Spleen (tissue), 7 donors: Measurements from ENCODE around the gene TMEM61.

Source experiments
- CTCF ChIP-seq, 11 experiments: fragments of 200-600 bp in 7 of 11; fragments of 450-650 bp in 4 of 11; sonication (generic) in 4 of 11; IDR thresholded peaks in 8 of 11; conservative IDR thresholded peaks in 3 of 11; 1 replicate in 7 of 11; 2 replicates in 4 of 11; pipeline versions ENCODE4 v1.4.0 to v1.8.0; 2016 to 2021; ENCODE audit warnings: antibody characterized with exemption in 11 of 11, inconsistent platforms in 4 of 11, mild to moderate bottlenecking in 1 of 11
- POLR2A ChIP-seq, 3 donors: fragments of 450-650 bp; IDR thresholded peaks; one replicate each; pipeline ENCODE4 v1.5.1; 2017; ENCODE audit warnings: antibody characterized with exemption in 3 of 3, mild to moderate bottlenecking in 1 of 3
- POLR2AphosphoS5 ChIP-seq, 3 donors: sonication (generic); formaldehyde crosslinking; IDR thresholded peaks; one replicate each; pipeline ENCODE4 v1.5.1; 2017; ENCODE audit warnings: antibody characterized with exemption in 3 of 3
- donor health status: DM: no; HTN: no; CAD: no; lungs with moderate emphysema.
- donor health status: DM: no; HTN: no; CAD: no.
- donor health status: DM: no; HTN: no; CAD: no.

DNA sequence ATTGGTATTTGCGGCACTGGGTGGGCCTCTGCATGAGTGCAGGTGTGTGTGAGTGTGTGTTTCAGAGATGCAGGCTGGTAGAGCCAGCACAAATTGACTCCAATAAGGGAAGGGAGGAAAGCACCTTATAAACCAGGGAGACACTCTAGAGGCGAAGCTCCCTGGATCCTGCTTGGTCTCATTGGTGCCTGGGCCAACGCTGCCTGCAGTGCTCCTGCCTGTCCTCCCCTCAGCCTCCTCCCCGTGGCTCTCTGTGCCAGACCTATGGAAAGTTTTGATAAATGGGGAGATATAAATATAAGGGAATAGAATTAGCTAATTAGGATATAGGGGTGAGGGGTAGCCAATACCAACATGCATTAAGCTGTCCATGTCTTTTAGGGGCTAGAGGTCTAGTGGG is 20.9 kb downstream of the TMEM61 start:
- TF ChIP-seq CTCF (IDR thresholded peaks at IDR 0.05 in 8 of 11, conservative IDR thresholded peaks at IDR 0.05 in 3 of 11): no peak
- no peak for TF ChIP-seq POLR2A (IDR thresholded peaks at IDR 0.05)
- no peak for TF ChIP-seq POLR2AphosphoS5 (IDR thresholded peaks at IDR 0.05)
